Lung (tissue), 12 donors: ENCODE measurements around the gene NSFL1C. TPM values are rescaled to one million over a fixed set of nuclear protein-coding genes. Genes with fewer than 3 reads are reported as not detected.
A peak's percentile ranks its signal among the peaks of the same experiment; 100 is the strongest.

ENCODE experiments used
- ATAC-seq: fragments of 200-7000 bp; cut with Tn5 transposase; one replicate; pipeline ENCODE4 v1.9.1; 2020; ENCODE audit warnings: moderate number of reproducible peaks; ENCODE audit not compliant: insufficient read depth, low FRiP score
- DNase-seq, 3 donors: peaks; one replicate each; pipeline ENCODE4 v3.0.0-alpha.2; 2013 to 2017
- H3K27ac ChIP-seq, 2 donors: one replicate each; pipeline ENCODE4 v1.5.1; 2013; ENCODE audit warnings: mild to moderate bottlenecking in 2 of 2, moderate library complexity in 2 of 2, control low read depth in 1 of 2, inconsistent platforms in 1 of 2, low read depth in 1 of 2, low read length in 1 of 2
- H3K27me3 ChIP-seq, 3 donors: one replicate each; pipeline ENCODE4 v1.5.1; 2013; ENCODE audit warnings: low read length in 2 of 3; ENCODE audit not compliant: control insufficient read depth in 3 of 3, insufficient read depth in 3 of 3
- H3K36me3 ChIP-seq, 4 donors: one replicate each; pipeline ENCODE4 v1.5.1; 2013; ENCODE audit warnings: low read length in 4 of 4, mild to moderate bottlenecking in 1 of 4, moderate library complexity in 1 of 4; ENCODE audit not compliant: control insufficient read depth in 4 of 4, insufficient read depth in 4 of 4
- H3K4me1 ChIP-seq, 5 donors: one replicate each; pipeline ENCODE4 v1.5.1; 2013; ENCODE audit warnings: low read length in 5 of 5, mild to moderate bottlenecking in 2 of 5, moderate library complexity in 1 of 5; ENCODE audit not compliant: control insufficient read depth in 5 of 5, insufficient read depth in 5 of 5
- H3K4me3 ChIP-seq: one replicate; pipeline ENCODE4 v1.5.1; 2013; ENCODE audit warnings: mild to moderate bottlenecking, control low read depth, moderate library complexity
- H3K9ac ChIP-seq, 2 donors: one replicate each; pipeline ENCODE4 v1.5.1; 2013; ENCODE audit warnings: low read length in 2 of 2, control low read depth in 1 of 2; ENCODE audit not compliant: insufficient read depth in 1 of 2
- H3K9me3 ChIP-seq, 4 donors: one replicate each; pipeline ENCODE4 v1.5.1; 2013; ENCODE audit warnings: low read length in 3 of 4, mild to moderate bottlenecking in 1 of 4, moderate library complexity in 1 of 4; ENCODE audit not compliant: control insufficient read depth in 4 of 4, insufficient read depth in 3 of 4
- CTCF ChIP-seq: IDR thresholded peaks from 2 replicates; pipeline ENCODE4 v1.5.1; 2012; ENCODE audit warnings: mild to moderate bottlenecking; ENCODE audit errors: control extremely low read depth, extremely low read depth
- WGBS, 2 donors: extraction: QIAGEN DNeasy Blood & Tissue Kit; methylation state at CpG; one replicate each; pipeline ENCODE4 v1.1.7; 2013; 5-methylcytosine and 5-hydroxymethylcytosine counted together
- polyA plus RNA-seq, 2 donors: library from polyadenylated mRNA; stranded (reverse); fragments of 200-250 nt; gene quantifications; one replicate each; pipeline ENCODE4 v1.2.1, GENCODE V29; 2013
- total RNA-seq, 2 donors: library from RNA; depleted of rRNA in 1 of 2; stranded (reverse); fragments of >200 nt in 1 of 2; gene quantifications; one replicate each; pipeline ENCODE4 v1.2.1, GENCODE V29; 2014 to 2021
- donor health status: control.
- donor health status: control.
- donor health status: Bipolar disorder and iron deficiency.
- donor health status: healthy.
- donor health status: DM: yes; HTN: yes; CAD: no.

The NSFL1C gene
- total and polyA plus RNA-seq, 4 donors: 39.0 to 84.8 (median 53.1) TPM

- DNase-seq (peak; percentile 57 to 63 (median 58)), ATAC-seq (no peak)
- H3K27me3 ChIP-seq: no peaks in the 10 kb centered on the region
- no peak overlapping the region for H3K9ac ChIP-seq
- no peaks in the 10 kb centered on the region for H3K36me3 ChIP-seq
- no peak for TF ChIP-seq CTCF
- H3K4me1 ChIP-seq: peaks cover 0 to 5% (median 0%) of the 10 kb centered on the region in 5 donors
- peaks cover 0 to 5% (median 2%) of the 10 kb centered on the region in 4 donors for H3K9me3 ChIP-seq
- no peak overlapping the region for H3K4me3 ChIP-seq
- 51 to 55% methylated on average over 7 of the region's 7 CpGs for WGBS, 2 donors
- H3K27ac ChIP-seq: no peak overlapping the region
These were observed 43.0 kb downstream of the NSFL1C start for GRCh38 chr20:1423625-1424106.

- H3K36me3 ChIP-seq: no peaks in the 10 kb centered on the region
- H3K9me3 ChIP-seq: peaks cover 0 to 6% (median 2%) of the 10 kb centered on the region in 4 donors
- DNase-seq (no peak), ATAC-seq (no peak)
- peaks cover 0 to 5% (median 0%) of the 10 kb centered on the region in 5 donors for H3K4me1 ChIP-seq
- WGBS, 2 donors: 86 to 94% methylated on average over 6 of the region's 6 CpGs
- H3K4me3 ChIP-seq: no peak overlapping the region
- no peak for TF ChIP-seq CTCF
- H3K27me3 ChIP-seq: peaks cover 0 to 4% (median 0%) of the 10 kb centered on the region in 3 donors
- no peak overlapping the region for H3K9ac ChIP-seq
- H3K27ac ChIP-seq: no peak overlapping the region
These were observed 43.4 kb downstream of the NSFL1C start for GRCh38 chr20:1423206-1423605.

GRCh38 chr20:1422753-1423152 lies 43.9 kb downstream of the NSFL1C start:
- Histone ChIP-seq H3K4me1 (peaks cover 0 to 4% (median 0%) of the 10 kb centered on the region in 5 donors), H3K36me3 (no peaks in the 10 kb centered on the region), H3K27ac (no peak overlapping the region), H3K4me3 (no peak overlapping the region), H3K27me3 (peaks cover 0 to 4% (median 0%) of the 10 kb centered on the region in 3 donors), H3K9me3 (peaks cover 0 to 6% (median 2%) of the 10 kb centered on the region in 4 donors), H3K9ac (no peak overlapping the region)
- TF ChIP-seq CTCF: no peak
- no peak for ATAC-seq
- no peak for DNase-seq
- 55 to 58% methylated on average over 3 of the region's 3 CpGs for WGBS, 2 donors

- Histone ChIP-seq H3K27ac (no peak overlapping the region), H3K4me1 (peaks cover 0 to 4% (median 0%) of the 10 kb centered on the region in 5 donors), H3K9ac (no peak overlapping the region), H3K27me3 (peaks cover 0 to 14% (median 0%) of the 10 kb centered on the region in 3 donors), H3K4me3 (no peak overlapping the region), H3K36me3 (no peaks in the 10 kb centered on the region), H3K9me3 (peaks cover 0 to 6% (median 2%) of the 10 kb centered on the region in 4 donors)
- ATAC-seq (no peak), DNase-seq (no peak)
- no peak for TF ChIP-seq CTCF
- WGBS, 2 donors: 79 to 96% methylated on average over 4 of the region's 4 CpGs
These were observed 46.6 kb downstream of the NSFL1C start for GRCh38 chr20:1420066-1420465.
